AG10803 (cell line): ENCODE data around the gene ANKRD26.

Experiments
- DNase-seq: peaks from one replicate; pipeline ENCODE4 v3.0.0; 2010; ENCODE audit warnings: low read depth
- H3K4me3 ChIP-seq: 2 replicates; pipeline ENCODE4 v1.5.1; 2011; ENCODE audit warnings: mild to moderate bottlenecking, low read length, control low read depth
- CTCF ChIP-seq: conservative IDR thresholded peaks from 2 replicates; pipeline ENCODE4 v1.5.1; 2011; ENCODE audit warnings: mild to moderate bottlenecking, low read length, control low read depth, inconsistent platforms

The ANKRD26 gene

GRCh38 chr10:27099916-27100812 is at the start of gene ANKRD26:
TSS of gene ANKRD26 (minus strand) at chr10:27100494. CDS start at chr10:27100326, 168 bp downstream.
- H3K4me3 ChIP-seq = peak within 1 kb of the TSS; percentile 85
- peak; percentile 93 for DNase-seq
- TF ChIP-seq CTCF = peak; percentile 7; the same call in 1 of the 2 replicates

- TF ChIP-seq CTCF = no peak
- no peak overlapping the region for H3K4me3 ChIP-seq
- no peak for DNase-seq
Measured at GRCh38 chr10:27147701-27148100, 47.4 kb upstream of the ANKRD26 start.

DNA sequence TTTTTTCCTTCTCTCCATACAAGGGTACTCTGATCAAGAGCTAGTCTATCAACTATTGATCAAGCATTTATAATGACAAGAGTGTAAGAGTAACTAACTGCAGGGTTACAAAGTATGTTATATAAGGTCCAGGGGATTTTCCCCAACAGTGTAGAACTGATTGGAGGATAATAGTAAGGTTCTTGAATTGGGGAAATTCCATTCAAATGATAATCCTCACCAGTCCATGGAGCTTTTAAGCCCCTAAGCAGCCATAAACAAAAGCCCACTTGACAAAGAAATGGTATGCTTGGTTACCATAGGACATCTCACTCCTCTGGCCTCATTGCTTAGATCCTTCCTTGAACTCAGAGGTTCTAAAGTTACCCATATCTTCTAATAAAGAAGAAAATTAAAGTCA is 45.6 kb upstream of the ANKRD26 start:
- TF ChIP-seq CTCF = no peak
- no peak overlapping the region for H3K4me3 ChIP-seq
- DNase-seq = no peak

- TF ChIP-seq CTCF = no peak
- no peak overlapping the region for H3K4me3 ChIP-seq
- DNase-seq = no peak
Measured at GRCh38 chr10:27143686-27144085, 43.4 kb upstream of the ANKRD26 start.

- DNase-seq = no peak
- no peak overlapping the region for H3K4me3 ChIP-seq
- TF ChIP-seq CTCF = no peak
Measured at GRCh38 chr10:27138277-27138676, 38.0 kb upstream of the ANKRD26 start.

DNA sequence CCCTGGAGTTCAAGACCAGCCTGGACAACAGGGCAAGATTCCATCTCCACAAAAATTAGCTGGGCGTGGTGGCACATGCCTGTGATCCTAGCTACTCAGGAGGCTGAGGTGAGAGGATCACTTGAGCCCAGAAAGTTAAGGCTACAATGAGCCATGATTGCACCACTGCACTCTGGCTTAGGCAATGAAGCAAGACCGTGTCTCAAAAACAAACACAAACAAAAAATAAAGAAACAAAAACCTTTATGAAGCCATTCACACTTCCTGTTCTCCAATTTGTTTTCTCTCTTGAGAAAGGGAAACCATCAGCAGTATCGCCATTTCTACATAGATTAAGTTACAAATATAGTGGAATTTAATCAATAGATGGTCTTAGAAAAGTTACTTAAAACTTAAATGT is 34.1 kb upstream of the ANKRD26 start:
- no peak for DNase-seq
- H3K4me3 ChIP-seq = no peak overlapping the region
- TF ChIP-seq CTCF = no peak

- H3K4me3 ChIP-seq = no peak overlapping the region
- DNase-seq = no peak
- TF ChIP-seq CTCF = no peak
Measured at GRCh38 chr10:27108165-27108564, 7.9 kb upstream of the ANKRD26 start.
